HG03064 (cell line): ENCODE results near the gene JADE2.
"Not testable (repeated sequence)": the region's sequence is repeated elsewhere in the genome, so short reads cannot be mapped to it uniquely, and the experiment has no call there.

Experiments
- ATAC-seq: cut with Tn5 transposase; IDR thresholded peaks from one replicate; pipeline ENCODE4 v1.9.1; 2021; ENCODE audit warnings: low read depth; ENCODE audit not compliant: unreplicated experiment

JADE2 gene

GRCh38 chr5:134580001-134580460 lies 54.6 kb downstream of the JADE2 start:
- ATAC-seq: no peak

- no peak for ATAC-seq
Observed at GRCh38 chr5:134581241-134581981, 55.9 kb downstream of the JADE2 start.

- no peak for ATAC-seq
Observed at GRCh38 chr5:134582281-134582680, 56.8 kb downstream of the JADE2 start.

GRCh38 chr5:134582941-134583340 lies 57.5 kb downstream of the JADE2 start:
- no peak for ATAC-seq

- ATAC-seq: no peak
Observed at GRCh38 chr5:134583766-134584165, 58.3 kb downstream of the JADE2 start.

- ATAC-seq: no peak
Observed at GRCh38 chr5:134584662-134585061, 59.2 kb downstream of the JADE2 start.

GRCh38 chr5:134585966-134586365 lies 60.5 kb downstream of the JADE2 start:
- ATAC-seq: no peak

GRCh38 chr5:134586866-134587524 lies 61.5 kb downstream of the JADE2 start:
- ATAC-seq: no peak

- ATAC-seq: no peak
Observed at GRCh38 chr5:134590992-134591659, 65.7 kb downstream of the JADE2 start.

GRCh38 chr5:134592141-134592746 lies 66.8 kb downstream of the JADE2 start:
- ATAC-seq: no peak

GRCh38 chr5:134594336-134594735 lies 68.9 kb downstream of the JADE2 start:
- no peak for ATAC-seq

GRCh38 chr5:134594797-134595457 lies 69.5 kb downstream of the JADE2 start:
- peak; percentile 70 for ATAC-seq

GRCh38 chr5:134595458-134595838 lies 70.0 kb downstream of the JADE2 start:
- no peak for ATAC-seq

GRCh38 chr5:134599820-134600219 lies 74.3 kb downstream of the JADE2 start:
- ATAC-seq: not testable (repeated sequence)

- ATAC-seq: no peak
Observed at GRCh38 chr5:134600600-134600999, 75.1 kb downstream of the JADE2 start.

- peak; percentile 53 for ATAC-seq
Observed at GRCh38 chr5:134603059-134603458, 77.6 kb downstream of the JADE2 start.

- ATAC-seq: no peak
Observed at GRCh38 chr5:134604908-134605307, 79.4 kb downstream of the JADE2 start.

- ATAC-seq: no peak
Observed at GRCh38 chr5:134606726-134607125, 81.3 kb downstream of the JADE2 start.

GRCh38 chr5:134608555-134608954 lies 83.1 kb downstream of the JADE2 start:
- no peak for ATAC-seq

GRCh38 chr5:134609232-134609851 lies 83.9 kb downstream of the JADE2 start:
- peak; percentile 48 for ATAC-seq
